ENCODE measurements around the gene QSOX1.

The QSOX1 gene

GRCh38 chr1:180236698-180237509 is 82.2 kb downstream of the QSOX1 start:
- no peak overlapping the region for H3K4me3 ChIP-seq (ENCODE audit: low read depth, low read length)
- CTCF ChIA-PET = interaction anchor here (1.3 to 1.4 kb wide), 3 partner anchors 16 to 245 kb away, joined by 3 to 4 read pairs (median 4); no protein-coding TSS in a partner anchor

GRCh38 chr1:180237869-180238476 is 83.3 kb downstream of the QSOX1 start:
- ChIA-PET POLR2A (no interaction called here), CTCF (interaction anchor here (1.4 kb wide), 1 partner anchor 244 kb away, joined by 4 read pairs; no protein-coding TSS in a partner anchor)
- no peak for TF ChIP-seq CTCF (IDR thresholded peaks at IDR 0.05; ENCODE audit: insufficient read depth, low read length, missing control alignments)
- H3K4me3 ChIP-seq (ENCODE audit: low read depth, low read length) = no peak overlapping the region
- no peak for DNase-seq (ENCODE audit: low read depth, low spot score)

More at GRCh38 chr1:180236698-180237509, 82.2 kb downstream of the QSOX1 start:
- no peak for TF ChIP-seq CTCF (IDR thresholded peaks at IDR 0.05; ENCODE audit: insufficient read depth, low read length, missing control alignments)
- no peak for DNase-seq (ENCODE audit: low read depth, low spot score)
- POLR2A ChIA-PET = no interaction called here

- no peak overlapping the region for H3K4me3 ChIP-seq (ENCODE audit: low read depth, low read length)
- no peak for DNase-seq (ENCODE audit: low read depth, low spot score)
- TF ChIP-seq CTCF (IDR thresholded peaks at IDR 0.05; ENCODE audit: insufficient read depth, low read length, missing control alignments) = no peak
- POLR2A ChIA-PET = no interaction called here
- CTCF ChIA-PET = interaction anchor here (0.9 to 1.4 kb wide), 4 partner anchors 11 to 371 kb away, joined by 3 to 4 read pairs (median 4); no protein-coding TSS in a partner anchor
Observed at GRCh38 chr1:180238675-180239074, 84.0 kb downstream of the QSOX1 start.

GRCh38 chr1:180239145-180240096 is 84.8 kb downstream of the QSOX1 start:
- DNase-seq (ENCODE audit: low read depth, low spot score) = no peak
- ChIA-PET POLR2A (no interaction called here), CTCF (interaction anchor here (0.9 to 5.8 kb wide), 4 partner anchors 10 to 372 kb away, joined by 3 to 52 read pairs (median 4); no protein-coding TSS in a partner anchor)
- no peak for TF ChIP-seq CTCF (IDR thresholded peaks at IDR 0.05; ENCODE audit: insufficient read depth, low read length, missing control alignments)
- no peak overlapping the region for H3K4me3 ChIP-seq (ENCODE audit: low read depth, low read length)

GRCh38 chr1:180241716-180242544 is 87.3 kb downstream of the QSOX1 start:
- TF ChIP-seq CTCF (IDR thresholded peaks at IDR 0.05; ENCODE audit: insufficient read depth, low read length, missing control alignments) = no peak
- CTCF ChIA-PET = interaction anchor here (0.7 to 5.8 kb wide), 5 partner anchors 10 to 237 kb away, joined by 3 to 52 read pairs (median 4); no protein-coding TSS in a partner anchor
- POLR2A ChIA-PET = no interaction called here
- no peak for DNase-seq (ENCODE audit: low read depth, low spot score)
- H3K4me3 ChIP-seq (ENCODE audit: low read depth, low read length) = no peak overlapping the region
